NCI-H526 treated with DMSO at 0.1 percent for 48 hours (cell line): ENCODE measurements around the gene TRMT61A.
A peak's percentile ranks its signal among the peaks of the same experiment; 100 is the strongest.
"Not testable (repeated sequence)": the region's sequence is repeated elsewhere in the genome, so short reads cannot be mapped to it uniquely, and the experiment has no call there.

Experiments used
- DNase-seq: peaks from one replicate; lab custom pipeline; 2025; lab: John Stamatoyannopoulos, UW

Gene TRMT61A

DNA sequence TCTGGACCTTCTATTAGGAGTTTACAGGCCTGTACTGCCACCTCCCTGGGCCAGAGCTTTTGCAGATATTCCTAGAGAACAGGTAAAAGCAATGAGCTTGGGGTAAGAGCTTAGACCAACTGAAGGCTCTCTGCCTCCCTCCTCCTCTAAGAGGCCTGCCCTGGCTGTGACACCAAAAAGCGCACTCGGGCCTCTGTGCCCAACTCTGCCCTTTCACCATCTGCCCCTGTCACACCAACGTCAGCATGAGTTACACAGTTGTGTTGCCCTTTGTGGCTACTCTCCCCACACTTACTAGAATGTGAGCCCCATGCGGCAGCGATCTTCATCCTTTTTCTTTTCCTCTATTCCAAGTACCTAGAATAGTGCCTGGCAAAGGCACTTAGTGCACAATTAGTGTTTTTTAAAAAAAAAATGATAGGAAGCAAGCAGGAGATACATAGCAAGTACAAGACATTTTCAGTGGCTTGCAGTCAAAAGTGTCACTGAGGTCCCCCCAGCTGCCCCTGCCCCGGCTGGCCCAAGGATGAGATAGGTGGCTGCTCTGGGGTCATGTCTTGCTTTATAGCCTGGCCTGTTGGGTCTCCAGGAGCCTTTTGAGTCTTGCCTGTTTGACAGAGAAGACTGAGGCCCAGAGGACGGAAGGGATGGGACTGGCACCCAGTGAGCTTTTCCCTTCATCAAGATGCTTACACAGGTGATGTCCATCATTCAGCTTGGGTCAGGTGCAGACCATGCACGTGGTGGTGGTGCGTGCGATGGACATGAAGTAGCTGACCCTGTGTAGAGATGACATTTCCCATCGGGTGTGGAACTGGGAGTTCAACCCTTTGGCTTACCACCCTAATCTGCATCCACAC is 18.9 kb upstream of the TRMT61A start:
- DNase-seq, result no peak

DNA sequence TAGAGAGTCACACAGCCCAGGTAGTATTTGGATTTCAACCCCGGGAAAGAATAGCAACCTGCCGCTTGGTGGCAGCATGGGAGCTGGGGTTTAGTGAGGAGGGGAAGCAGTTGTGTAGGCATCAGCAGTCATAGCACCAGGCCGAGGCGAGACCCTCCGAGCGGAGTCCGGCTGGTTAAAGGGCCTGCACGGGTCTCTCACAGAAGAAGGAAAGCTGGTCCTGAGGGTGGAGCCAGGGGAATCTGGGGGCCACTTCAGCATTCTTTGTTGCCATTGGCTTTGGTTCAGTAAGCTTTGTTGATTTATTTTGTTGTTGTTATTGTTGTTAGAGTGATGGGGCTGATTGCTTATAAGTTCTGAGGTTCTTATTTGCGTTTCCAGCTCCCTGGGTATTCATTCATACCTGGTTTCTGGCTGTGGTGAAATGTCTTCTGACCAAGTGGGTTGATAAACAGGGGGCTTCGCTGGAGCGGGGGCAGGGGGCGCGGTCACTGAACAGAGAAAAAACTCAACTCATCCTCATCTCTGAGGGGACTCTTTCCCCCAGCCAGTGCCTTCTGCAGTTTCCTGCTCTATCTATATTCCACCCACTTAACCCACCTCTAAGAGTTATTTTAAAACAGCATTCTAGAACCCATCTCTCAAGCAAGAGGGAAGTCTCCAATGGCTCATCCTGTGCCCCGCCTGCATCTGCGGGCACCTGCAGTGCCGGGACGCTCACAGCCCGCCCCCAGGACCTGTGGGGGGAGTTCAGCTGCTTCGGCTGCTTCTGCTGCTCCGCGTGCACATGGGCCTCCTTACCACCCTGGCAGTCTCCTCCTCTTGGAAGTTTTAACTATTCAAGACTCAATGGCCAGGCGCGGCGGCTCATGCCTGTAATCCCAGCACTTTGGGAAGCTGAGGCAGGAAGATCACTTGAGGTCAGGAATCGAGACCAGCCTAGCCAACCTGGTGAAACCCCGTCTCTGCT is 18.0 kb upstream of the TRMT61A start:
- no peak for DNase-seq

DNA sequence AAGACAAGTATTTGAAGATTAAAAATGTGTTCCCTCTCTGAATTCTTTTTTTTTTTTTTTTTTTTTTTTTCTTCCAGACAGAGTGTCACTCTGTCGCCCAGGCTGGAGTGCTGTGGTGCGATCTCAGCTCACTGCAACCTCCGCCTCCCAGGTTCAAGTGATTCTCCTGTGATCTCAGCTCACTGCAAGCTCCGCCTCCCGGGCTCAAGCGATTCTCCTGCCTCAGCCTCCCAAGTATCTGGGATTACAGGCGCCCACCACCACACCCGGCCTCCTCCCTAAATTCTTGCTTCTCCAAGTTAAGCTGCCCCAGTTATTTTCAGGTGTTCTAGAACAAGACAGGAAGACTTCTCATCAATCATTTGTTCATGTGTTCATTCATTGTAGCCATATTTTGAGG is 16.8 kb upstream of the TRMT61A start:
- not testable (repeated sequence) for DNase-seq

DNA sequence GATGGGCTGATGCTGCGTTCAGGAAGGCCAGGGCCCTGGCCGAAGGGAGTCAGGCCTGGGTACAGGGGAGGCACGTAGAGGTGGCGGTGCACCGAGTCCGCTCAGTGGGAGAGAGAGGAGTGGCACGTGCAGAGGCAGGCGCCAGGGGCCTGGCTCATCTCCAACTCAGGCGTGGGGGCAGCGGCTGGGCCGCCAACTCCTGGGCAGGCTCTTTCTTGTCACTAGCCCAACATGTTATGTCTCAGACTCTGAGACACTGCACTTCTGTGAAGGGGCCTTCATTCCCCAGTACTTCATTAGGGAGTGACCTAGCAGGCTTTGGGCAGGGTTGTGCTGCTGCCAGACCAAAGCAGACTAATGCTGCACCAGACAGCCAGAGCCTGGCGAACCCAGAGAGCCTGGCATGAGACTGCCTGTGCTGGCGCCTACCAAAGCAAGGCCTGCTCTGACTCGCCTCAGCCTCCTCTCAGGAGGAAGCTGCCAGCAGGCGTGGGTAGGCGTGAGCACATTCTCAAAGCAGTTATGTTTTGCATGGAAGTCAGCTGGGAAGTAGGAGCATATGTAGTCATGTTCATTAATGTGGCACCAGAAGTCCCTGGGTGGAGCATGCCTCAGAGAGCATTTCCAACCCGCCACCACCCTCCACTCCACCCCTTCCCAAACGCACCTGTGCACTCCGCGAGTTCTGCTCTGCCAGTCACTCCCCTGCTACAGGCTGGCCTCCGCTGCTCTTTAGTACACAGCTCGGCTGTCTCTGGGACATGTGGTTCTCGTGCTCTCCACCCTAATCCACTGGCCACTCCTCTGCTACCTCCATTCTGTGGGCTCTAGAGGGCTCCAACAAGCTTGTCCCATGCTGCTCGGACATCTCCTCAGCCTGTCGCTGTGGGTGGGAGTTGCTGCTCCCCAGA is 16.0 kb upstream of the TRMT61A start:
- peak; percentile 91 for DNase-seq

DNA sequence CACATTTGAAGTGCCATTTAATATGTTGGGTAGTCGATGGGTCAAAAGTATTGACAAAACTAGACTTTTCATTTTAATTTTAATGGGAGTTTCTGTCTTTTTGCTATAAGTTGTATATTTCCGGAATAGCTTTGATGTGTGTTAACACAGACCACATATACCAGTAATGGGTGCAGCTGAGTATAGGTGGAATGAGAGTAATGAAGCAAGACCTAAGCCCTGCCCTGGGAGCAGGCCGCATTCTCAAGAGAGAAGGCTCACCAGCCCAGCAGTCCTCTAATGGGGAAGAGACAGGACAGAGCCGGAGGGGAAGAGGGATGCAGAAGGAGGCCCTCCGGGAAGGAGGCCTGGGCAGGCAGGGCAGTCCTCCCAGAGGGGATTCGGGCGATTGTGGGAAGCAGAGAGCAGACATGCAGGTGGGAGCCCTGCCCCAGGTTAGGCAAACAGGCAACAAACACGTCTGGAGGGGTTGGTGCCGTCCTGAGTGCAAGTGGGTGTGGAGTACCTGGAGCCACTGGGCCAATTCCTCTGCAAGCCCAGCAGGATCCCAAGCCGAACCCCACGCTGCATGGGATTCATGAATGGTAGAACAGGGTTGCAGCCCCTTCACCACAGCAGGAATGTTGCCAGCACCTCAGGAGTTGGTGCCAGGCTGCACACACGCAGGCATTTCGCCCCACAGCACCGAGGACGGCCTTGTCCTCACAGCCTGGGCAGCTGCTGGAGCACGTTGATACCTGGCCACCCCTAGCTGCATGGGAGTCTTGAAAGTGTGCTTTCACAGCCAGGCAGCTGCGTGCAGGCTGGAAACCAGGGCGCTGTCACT is 14.2 kb upstream of the TRMT61A start:
- no peak for DNase-seq

DNA sequence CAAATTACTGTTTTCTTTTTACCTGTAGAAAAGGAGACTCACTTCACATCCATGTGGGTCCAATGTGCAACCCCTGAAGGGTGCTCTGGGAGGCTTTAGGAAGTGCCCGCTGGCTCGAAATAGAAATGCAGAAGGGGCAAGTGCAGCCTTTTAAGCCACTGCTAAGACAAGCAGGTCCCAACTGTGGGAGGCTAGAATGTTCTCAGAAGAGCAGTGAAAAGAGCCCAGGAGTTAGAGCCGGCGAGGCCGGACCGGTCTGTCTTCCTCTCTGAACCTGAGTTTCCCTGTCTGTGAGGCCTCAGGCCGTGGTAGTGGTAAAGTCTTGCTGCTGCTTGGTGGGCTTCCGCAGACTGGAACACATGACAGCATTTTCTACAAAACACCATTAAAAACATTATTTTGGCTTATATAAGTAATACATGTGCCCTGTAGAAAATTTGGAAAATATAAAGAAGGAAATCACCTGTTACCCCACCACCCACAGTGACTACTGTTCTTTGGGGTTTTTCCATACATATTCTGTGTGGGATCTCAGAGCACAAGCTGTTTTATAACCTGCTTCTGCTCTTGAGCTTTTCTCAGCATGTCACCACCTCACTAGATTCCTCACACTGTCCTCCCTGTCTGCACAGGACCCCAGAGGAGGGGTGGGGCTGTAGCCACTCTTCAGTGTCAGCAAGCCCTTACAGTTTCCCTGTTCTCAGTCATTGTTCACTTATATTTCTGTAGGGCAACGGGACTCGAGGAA is 12.4 kb upstream of the TRMT61A start:
- DNase-seq, result no peak

DNA sequence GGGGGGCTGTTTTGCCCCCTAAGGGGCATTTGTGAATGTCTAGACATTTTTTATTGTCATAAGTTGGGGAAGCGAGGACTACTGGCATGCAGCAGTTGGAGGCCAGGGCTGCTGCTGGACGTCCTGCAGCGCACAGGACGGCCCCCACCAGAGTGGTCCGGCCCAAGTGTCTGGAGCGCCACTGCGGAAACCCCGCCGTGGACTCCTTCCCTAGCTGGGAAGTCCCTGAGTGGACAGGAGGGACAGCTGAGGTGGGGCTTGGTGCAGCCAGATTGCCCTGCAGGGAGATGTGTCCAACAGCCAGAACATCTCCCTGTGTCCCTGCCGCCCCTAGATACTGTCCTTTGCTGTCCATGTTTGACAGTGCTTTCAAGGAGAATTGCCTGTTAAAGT is 11.8 kb upstream of the TRMT61A start:
- DNase-seq, result no peak

DNA sequence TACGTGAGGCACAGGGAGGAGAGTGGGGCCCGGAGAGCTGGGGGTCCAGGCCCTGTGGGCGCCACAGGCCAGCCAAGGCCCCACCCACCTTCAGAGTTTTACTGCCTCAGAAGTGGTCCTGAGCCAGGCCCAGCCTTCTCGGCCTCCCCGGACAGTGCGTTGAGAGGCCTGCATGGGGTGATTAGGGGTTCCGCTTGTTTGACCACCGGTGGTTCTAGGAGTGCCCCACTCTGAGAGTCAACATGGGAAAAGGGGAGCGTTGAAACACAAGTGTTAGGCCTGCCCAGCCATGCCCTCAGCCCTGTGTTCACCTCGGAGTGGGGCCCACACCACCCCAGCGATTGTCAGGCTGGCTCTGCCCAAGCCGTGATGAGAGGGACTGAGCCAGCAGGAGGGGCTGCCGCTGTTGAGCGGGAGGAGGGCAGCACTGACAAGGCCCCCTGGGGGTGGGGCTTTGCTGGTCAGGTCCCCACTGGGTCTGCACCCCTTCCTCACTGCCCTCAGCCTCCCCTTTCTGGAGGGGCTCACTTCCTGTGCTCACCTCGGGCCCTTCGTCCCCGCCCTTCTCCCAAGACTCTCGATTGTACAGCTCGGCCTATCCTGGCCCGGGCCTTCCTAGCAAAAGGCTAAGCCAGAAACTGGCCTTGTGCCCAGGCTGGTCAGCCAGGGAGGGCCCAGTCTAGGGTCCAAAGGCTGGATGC is 11.1 kb upstream of the TRMT61A start:
- DNase-seq, result no peak

DNA sequence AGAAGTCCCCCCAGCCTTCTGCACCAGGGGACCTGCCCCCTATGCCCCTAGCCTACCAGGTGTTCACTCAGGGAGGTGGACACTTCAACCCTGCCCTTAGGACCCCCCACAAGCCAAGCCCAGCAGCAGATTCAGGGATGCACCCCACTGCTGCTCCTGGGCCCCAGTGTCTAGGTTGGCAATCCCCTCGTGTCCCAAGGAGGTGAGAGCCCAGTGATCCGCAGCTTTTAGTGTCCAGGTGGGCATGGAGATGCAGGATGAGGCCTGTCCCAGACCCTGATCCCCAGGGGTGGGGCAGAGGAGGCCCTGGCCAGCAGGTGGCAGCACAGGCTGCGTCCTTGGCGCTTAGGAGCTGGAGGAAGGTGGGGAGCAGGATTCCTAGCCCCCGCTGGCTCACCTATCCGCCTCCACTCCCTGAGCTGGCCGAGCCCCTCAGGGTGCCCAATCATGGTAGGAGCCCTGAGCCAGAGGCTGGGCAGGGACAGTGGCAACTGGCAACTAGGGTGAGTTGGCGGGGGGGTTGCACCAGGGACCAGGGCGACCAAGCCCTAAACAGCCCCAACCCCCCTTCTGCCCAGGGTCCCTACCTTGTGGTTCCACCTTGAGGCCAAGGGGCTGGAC is 10.5 kb upstream of the TRMT61A start:
- peak; percentile 11 for DNase-seq

DNA sequence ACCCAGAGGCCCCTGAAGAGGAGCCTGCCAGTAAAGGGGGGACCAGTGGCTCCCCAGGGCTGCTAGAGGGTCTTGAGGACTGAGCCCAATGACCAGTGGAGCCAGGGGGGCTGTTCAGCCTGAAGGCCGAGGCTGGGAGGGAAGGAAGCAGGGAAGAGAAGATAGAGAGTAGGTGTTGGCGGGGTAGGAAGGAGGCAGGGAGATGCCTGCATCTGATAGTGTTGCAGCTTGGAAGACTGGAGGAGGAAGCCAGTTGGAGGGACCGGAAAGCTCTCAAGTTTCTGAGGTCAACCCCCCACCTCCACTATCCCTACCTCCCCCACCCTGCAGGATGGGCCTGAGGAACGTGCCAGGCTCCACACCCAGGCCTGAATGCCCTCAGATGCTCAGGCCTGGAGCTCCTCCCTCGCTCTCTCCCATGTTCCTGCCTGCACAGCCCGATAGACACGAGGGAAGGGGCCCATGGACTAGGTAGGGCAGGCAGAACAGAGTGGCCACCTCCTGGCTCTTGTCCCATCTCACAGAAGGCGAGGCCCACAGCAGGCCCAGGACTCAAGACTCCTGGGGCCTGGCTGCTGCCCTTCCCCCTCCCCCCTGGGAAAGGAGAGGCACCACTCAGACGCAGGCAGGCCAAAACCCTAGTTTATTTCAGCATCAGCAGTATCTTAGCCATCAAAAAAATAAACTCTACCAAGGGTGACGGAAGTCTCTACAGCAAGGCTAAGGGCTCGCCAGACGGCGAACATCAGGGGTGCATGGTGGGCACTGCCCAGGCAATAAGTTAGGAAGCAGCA is 9.8 kb upstream of the TRMT61A start:
- no peak for DNase-seq

DNA sequence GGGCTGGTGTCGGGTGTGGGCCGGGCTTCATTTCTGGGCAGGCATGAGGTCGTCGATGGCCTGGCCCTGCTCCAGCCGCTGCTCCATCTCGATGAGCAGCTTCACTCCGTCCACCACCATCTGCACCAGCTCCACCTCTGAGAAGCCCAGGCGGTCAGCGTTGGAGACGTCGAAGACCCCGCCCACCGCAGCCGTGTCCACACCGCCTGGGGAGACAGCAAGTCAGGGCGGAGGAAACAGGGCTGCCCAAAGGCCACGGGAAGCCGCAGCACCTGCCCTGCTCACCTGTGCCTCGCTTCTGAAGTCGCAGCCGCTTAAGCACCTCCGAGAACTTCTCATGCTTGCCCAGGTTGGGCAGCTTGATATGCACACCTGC is 9.2 kb upstream of the TRMT61A start:
- no peak for DNase-seq

DNA sequence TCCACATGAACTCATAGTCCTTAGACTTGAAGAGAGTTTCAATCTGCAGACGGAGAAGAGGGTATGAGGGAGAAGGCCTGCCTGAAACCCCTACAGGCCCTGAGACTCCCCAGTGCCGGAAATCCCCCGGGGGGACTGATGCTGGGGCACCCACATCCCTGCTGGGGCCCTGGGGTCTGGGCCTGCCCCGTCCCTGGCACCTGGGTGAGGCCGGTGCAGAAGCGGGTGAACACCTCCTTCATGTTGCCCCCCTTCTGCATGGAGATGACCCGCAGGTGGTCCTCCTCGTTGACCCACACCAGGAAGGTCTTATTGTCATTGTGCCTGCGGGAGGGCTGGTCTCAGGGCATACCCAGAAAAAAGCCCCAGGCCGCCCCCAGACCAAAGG is 8.7 kb upstream of the TRMT61A start:
- DNase-seq, result no peak

DNA sequence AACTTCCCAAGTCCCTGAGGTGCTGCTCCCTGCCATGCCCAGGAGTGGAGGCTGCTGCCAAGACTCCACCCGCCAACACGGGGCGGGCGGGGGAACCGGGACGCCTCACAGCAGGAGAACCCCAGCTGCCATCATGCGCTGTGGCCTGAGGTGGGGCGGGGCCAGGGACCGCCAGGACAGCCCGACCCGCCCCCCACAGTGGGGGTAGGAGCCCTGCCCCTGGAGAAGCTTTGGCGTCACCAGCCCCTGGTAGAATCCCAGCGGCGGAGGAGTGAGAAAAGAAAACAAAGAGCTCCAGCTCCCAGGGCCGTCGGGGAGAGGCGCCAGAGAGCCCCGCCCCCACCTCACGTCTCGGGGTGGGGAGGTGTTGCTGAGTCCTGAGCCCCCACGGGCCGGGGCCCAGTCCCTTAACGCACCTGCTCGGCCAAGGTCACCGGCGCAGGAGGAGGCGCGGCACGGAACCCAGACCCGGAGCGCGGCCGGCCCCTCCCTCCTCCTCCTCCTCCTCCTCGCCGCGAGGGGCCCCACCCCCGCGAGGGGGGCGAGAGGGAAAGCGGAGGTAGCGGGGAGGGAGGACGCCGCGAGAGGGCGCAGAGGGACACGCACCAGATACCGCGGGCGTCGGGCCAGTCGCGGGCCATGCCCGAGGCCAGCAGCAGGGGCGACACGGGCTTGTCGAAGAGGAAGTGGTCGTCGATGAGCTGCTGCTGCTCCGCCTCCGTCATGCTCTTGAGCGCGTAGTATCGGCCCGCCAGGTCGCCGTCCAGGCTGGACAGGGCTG is 8.1 kb upstream of the TRMT61A start:
- peak; percentile 51 for DNase-seq

DNA sequence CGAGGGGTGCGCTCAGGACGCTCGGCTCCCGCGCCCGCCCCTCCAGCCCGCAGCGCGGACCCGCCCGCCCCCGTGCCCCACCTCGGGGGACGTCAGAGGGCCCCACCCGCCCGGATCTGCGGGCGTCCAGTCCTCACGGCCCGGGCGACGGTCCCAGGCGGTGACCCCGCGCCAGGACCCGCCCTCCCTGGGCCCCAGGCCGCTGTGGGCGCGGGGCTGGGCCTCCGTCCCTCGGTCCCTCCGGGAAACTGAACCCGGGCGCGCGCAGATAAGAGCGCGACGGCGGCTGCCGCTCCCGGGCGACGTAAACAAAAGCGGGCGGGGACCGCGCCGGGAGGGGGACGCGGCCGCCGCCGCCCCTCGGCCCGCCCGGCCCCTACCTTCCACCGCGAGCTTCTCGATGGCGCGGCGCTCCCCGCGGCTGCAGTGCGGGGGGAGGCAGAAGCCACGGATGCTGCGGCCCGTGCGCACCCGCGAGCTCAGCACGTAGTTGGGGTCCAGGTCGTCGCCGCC is 7.5 kb upstream of the TRMT61A start:
- DNase-seq, result no peak

DNA sequence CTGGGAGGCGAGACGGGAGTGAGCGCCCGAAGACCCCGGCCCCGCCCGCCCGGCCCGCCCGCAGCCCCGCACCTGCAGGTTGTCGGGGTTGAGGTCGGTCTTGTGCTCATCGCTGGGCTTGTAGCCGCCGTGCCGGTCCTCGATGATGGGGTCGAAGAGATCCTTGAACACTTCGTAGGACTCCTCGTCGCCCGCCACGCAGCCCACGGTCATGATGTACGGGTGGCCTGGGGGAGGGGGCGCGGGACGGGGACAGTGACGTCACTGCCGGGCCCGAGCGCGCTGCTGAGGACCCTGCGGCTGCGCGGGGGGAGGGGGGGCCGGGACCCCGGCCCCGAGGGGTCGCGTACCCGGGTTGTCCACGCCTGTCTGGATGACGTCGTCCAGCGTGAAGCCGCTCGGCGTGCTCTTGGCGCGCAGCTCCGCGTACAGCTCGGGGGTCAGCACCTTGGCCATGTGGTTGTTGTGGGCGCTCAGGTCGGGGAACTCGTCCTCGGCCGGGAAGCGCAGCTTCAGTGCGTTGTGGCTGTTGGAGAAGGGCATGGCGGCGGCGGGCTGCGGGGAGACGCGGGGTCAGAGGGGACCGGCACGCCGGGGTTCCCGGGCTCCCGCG is 6.9 kb upstream of the TRMT61A start:
- peak; percentile 21 for DNase-seq

DNA sequence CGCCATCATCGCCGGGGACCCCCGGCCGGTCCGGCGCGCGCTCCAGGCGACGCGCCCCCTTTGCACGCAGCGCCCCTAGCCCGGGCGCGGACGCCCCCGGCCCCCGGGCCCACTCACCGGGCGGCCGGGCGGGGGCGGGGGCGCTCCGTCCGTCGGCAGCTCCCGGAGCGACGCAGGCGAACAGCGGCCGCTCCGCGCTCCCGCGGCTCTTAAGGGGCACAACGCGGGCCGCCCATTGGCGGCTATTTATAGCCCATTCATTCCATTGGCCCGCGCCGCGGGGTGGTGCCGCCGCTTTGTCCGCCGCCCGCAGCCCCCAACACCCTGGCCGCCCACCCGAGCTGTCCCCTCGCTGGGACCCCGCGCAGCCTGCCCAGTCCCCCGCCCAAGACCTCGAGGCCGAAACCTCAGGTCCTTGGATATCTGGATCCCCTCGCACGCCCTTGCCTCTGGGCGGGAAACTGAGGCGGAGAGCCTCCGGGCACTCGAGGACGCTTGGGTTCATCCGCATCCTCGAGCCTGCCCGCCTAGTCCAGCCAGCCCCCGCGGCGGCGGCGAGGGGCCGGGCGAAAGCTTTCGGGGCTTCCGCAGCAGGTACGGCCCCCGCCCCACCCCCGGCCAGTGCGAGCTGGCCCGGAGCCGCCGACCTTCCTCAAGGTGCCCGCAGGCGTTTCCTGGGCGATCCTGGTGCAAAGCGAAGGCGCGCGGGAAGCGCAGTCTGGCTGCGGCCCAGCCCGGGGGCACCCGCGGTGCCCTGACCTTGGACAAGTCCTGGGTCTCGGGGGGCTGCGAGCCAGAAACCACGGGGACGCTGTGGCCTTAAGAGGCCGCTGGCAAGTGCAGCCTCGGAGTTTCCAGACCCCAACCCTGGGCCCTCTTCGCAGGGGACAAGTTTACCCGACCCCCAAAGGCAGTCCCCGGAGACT is 6.1 kb upstream of the TRMT61A start, which contains the start of gene CKB:
TSS of gene CKB (minus strand) at position 182 of the 926 bp plus-strand sequence. CDS start 337 bp downstream, outside the sequence.
- peak; percentile 43 for DNase-seq
